NK-92 (cell line): Measurements from ENCODE around the gene ANKRD13C.
"Not testable (repeated sequence)": the region's sequence is repeated elsewhere in the genome, so short reads cannot be mapped to it uniquely, and the experiment has no call there.

Experiments used
- DNase-seq: peaks from one replicate; lab custom pipeline; 2025; ENCODE audit not compliant: unreplicated experiment; lab: John Stamatoyannopoulos, UW

ANKRD13C gene, protein sequence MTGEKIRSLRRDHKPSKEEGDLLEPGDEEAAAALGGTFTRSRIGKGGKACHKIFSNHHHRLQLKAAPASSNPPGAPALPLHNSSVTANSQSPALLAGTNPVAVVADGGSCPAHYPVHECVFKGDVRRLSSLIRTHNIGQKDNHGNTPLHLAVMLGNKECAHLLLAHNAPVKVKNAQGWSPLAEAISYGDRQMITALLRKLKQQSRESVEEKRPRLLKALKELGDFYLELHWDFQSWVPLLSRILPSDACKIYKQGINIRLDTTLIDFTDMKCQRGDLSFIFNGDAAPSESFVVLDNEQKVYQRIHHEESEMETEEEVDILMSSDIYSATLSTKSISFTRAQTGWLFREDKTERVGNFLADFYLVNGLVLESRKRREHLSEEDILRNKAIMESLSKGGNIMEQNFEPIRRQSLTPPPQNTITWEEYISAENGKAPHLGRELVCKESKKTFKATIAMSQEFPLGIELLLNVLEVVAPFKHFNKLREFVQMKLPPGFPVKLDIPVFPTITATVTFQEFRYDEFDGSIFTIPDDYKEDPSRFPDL

DNA sequence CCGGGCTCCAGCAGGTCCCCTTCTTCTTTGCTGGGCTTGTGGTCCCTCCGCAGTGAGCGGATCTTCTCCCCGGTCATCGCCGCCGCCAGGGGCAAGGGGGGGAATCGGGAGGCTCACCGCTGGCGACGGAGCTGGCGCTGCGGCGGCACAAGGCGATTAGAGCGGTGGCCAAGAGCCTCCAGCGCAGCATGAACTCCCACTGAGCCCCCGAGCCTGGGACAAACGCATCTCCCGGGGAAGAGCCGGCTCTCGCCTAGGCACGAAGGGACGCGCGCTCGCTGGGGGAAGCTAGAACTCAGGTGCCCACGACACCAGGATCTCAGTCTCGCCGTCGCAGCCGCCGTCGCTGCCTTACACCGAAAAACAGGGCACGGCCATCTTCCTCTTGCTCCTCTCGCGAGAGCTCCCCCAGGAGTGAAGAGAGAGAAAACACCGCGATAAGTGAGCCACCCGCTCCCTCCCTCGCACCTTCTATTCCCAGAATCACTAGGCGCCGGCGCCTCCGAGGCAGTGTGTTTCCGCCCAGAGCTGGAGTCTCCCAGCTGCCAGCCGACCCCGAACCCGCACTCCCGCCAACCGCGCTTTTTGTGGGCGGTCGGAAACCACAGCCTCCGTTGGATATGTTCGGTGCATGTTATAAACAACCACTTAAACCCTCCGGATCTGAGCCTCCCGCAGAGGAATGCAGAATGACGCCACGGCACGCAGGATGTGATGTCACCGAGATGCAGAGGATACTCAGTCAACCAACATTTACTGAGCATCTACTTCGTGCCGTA, at the start of gene ANKRD13C:
Gene ANKRD13C, minus strand, starts transcription at position 391 of the 779 bp plus-strand sequence. Its CDS starts 314 bp downstream, at position 77.
- DNase-seq = peak; percentile 69

DNA sequence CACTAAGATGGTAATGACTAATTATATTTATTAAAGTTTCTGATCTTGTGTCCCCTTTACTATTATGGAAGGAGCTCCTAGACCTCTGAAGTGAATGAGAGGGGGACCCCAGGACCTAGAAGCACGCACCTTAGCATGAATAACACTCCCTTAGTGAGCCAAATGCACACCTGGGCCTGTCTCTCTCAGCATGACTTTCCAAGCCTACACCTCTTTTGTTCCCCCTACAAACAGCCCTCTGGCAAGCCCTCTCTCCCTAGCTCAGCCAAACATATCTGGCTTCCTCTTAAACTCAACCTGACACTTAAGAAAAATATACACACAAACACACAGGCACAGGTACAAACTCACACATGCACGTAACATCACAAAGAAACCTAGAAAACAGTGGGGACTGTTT, 49.2 kb upstream of the ANKRD13C start:
- DNase-seq = no peak

DNA sequence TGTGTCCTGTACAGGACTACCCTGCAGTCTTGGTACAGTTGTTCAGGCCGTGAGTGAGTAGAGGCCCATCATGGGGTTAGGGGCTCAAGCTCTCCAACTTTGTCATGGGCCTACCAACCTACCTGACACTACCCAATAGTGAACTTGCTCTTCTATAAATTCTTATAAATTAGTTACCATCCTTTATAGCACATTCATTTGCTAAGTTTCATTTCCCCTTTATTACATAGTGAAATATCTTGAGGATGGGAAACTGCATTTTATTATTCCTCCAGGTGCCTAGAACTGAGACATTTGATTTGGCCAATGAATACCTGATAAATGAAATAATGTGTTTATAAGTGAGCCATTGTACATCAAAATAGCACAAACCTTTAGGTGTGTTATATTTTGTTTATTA, 47.5 kb upstream of the ANKRD13C start:
- DNase-seq = no peak

DNA sequence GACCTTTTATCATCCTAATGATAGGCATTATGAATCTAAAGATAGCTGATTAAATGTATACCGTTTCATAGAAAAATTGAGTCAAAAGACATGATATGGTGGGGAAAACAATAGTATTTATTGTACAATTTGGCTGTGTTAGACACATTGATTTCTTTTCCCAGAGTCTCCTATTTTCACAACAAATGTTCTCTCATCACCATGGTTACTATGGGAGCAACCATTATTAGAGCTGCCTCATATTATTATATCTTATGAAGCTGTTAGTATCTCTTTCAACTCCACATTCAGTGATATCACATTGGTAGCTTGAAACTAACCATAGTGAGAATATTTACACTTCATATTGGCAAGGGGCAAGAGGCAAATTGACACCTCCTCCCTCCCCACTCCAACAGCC, 45.8 kb upstream of the ANKRD13C start:
- no peak for DNase-seq

DNA sequence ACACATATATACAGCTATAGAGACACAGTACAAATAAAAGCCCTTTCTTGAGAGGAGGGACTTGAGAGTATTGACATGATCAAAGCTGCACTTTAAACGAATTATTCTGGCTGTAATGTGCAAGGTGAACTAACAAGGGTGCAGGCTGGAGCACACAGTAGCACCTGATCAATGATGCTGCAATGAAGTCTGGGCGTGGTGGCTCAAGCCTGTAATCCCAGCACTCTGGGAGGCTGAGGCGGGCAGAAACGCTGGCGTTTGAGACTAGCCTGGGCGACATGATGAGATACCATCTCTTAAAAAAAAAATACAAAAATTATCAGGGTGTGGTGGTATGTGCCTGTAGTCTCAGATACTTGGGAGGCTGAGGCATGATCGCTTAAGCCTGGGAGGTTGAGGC, 42.5 kb upstream of the ANKRD13C start:
- DNase-seq = no peak

DNA sequence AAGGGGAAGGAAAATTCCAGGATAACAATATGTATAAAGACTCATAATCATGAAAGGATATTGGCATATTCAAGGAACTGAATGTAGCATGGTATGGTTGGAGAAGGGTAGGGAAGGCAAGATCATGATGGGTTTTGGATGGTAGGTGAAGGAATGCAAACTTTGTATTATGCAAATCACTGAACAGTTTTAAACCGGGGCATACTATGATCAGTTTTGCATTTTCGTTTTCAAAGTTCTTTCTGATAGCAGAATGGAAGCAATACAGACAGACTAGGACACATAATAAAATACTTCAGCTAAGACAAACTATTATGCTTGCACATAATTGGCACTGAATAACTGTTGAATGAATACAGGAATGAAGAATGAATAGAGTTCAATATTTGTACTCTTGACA, 42.1 kb upstream of the ANKRD13C start:
- no peak for DNase-seq

DNA sequence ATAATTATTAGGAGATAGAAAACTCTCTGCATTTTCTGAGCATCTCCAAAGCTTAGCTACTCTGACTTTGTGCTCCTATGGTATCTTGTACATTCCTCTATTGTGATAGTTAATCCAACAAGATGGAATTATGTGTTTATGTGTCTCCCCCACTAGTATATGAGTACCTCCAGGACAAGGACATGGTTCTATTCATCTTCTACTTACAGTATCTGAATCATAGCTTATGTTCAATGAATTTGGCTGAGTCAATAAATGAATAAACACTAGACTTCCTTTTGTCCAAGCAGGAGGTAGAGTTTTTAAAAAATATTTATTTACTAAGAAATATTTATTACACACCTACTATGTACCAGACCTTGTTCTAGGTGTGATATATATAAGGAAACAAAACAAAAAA, 38.1 kb upstream of the ANKRD13C start:
- no peak for DNase-seq

DNA sequence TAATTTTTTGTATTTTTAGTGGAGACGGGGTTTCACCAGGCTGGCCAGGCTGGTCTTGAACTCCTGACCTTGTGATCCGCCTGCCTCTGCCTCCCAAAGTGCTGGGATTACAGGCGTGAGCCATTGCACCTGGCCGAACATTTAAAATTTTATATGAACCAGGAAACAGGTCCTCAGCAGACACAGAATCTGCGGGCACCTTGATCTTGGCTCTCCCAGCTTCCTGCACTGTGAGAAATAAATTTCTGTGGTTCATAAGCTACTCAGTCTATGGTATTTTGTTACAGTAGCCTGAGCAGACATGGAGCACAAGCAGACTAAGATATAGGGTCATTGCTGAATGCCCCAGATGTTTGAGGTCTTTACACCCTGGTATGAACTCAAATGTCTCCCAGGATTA, 33.0 kb upstream of the ANKRD13C start:
- DNase-seq = no peak

DNA sequence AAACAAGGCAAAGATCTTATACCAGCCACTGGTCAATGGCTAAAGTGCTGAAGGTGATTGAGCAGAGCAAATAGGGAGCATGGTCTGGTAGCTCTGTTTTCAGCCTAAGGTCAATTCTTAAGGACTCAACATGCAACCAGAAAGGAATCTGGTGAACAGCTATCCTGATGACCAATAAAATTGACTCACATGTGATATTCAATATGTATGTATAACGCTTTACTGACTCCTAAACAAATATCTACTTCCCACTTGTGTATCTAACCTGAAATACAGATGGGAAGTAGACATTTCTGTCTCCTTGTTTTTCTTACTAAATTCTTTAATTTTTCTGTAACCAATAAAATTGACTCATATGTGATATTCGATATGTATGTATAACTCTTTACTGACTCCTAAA, 31.6 kb upstream of the ANKRD13C start:
- no peak for DNase-seq

DNA sequence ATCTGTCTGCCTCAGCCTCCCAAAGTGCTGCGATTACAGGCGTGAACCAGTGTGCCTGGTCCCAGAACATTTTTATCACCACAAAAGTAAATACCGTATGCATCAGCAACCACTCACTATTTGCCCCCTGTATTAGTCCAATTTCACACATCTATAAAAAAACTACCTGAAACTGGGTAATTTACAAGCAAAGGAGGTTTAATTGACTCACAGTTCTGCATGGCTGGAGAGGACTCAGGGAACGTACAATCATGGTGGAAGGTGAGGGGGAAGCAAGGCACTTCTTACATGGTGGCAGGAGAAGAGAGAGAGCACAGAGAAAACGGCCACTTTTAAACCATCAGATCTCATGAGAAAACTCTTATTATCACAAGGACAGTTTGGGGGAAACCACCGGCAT, 31.0 kb upstream of the ANKRD13C start:
- no peak for DNase-seq

DNA sequence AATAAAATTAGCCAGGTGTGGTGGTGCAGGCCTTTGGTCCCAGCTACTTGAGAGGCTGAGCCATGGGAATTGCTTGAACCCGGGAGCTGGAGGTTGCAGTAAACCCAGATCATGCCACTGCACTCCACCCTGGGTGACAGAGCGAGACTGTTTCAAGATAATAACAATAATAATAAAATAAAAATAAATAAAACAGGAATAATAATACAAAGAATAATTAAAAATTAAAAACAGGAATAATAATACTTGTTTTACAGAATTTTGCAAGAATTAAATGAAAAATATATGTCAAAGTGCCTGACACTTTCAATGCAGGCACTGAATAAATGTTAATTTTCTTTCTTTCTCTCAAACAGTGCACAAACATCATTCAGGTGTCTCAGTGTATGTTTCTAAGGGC, 30.0 kb upstream of the ANKRD13C start:
- no peak for DNase-seq

DNA sequence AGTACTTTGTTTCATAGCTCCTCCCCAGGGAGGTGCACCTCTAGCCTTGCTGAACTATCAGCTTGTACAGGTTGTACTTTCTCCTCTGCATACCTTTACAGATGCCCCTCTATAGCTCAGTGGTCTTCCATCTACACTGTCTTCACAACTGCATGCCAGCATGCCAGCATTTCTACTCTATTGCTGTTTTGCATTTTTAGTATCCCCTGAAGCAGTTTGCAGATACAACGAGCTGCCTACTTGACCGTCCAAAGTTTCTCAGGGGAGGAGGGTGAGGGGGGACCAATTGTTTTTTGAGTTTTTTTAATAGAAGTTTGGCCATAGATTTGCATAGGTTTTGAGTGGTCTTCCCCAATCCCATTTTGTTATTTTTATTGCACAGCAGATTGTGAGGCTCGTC, 29.0 kb upstream of the ANKRD13C start:
- DNase-seq = no peak

DNA sequence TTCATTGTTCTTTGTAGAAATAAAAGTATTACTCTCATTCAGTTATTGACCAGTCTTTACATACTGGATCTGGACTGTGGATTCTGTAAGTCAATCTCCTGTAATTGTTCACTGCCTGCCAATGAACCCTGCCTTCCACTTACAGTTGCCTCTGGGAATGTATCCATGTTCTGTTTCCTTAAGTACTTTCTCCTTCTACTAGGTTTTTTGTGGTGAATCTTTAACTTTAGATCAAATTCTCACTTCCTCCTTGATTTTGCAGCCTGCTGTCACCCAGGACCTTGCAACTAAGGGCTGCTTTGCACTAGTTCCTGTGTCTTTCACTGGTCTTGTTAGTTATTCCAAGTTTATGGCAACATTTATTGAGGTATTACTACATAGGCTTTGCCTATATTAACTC, 28.2 kb upstream of the ANKRD13C start:
- DNase-seq = no peak

DNA sequence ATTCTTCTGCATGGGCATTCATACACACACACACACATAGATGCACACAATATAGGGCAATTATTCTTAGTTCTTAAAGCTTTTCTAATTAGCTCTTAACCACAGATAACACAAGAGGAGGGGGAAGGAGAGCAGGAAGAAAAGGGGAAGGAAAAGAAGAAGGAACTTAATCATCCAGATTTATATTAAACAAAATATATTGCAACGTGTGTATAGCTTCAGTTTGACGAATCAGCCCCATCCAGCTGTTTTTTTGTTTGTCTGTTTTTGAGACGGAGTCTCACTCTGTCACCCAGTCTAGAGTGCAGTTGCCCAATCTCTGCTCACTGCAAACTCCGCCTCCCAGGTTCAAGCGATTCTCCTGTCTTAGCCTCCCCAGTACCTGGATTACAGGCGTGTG, 21.7 kb upstream of the ANKRD13C start:
- DNase-seq = no peak

DNA sequence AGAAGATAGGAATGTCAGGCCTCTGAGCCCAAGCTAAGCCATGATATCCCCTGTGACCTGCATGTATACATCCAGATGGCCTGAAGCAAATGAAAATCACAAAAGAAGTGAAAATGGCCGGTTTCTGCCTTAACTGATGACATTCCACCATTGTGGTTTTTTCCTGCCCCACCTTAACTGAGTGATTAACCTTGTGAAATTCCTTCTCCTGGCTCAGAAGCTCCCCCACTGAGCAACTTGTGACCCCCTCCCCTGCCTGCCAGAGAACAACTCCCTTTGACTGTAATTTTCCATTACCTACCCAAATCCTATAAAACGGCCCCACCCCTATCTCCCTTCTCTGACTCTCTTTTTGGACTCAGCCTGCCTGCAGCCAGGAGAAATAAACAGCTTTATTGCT, 19.1 kb upstream of the ANKRD13C start:
- DNase-seq = not testable (repeated sequence)

DNA sequence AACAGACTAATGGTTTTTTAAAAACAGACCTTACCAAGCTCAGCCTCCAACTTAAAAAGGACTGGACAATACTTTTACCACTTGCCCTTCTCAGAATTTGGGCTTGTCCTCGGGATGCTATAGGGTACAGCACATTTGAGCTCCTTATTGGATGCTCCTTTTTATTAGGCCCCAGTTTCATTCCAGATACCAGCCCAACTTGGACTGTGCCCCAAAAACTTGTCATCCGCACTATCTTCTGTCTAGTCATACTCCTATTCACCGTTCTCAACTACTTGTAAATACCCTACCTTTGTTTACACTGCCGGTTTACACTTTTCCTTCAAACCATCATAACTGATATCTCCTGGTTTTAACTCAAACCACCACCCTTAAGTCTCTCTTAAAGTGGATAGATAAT, 17.9 kb upstream of the ANKRD13C start:
- no peak for DNase-seq

DNA sequence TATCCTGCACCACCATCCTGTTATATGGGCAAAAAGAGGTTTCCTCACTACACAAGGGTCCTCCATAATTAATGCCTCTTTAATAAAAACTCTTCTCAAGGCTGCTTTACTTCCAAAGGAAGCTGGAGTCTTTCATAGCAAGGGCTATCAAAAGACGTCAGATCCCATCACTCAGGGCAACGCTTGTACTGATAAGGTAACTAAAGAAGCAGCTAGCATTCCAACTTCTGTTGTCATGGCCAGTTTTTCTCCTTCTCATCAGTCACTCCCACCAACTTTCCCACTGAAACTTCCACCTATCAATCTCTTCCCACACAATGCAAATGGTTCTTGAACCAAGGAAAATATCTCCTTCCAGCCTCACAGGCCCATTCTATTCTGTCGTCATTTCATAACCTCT, 17.1 kb upstream of the ANKRD13C start:
- DNase-seq = not testable (repeated sequence)

DNA sequence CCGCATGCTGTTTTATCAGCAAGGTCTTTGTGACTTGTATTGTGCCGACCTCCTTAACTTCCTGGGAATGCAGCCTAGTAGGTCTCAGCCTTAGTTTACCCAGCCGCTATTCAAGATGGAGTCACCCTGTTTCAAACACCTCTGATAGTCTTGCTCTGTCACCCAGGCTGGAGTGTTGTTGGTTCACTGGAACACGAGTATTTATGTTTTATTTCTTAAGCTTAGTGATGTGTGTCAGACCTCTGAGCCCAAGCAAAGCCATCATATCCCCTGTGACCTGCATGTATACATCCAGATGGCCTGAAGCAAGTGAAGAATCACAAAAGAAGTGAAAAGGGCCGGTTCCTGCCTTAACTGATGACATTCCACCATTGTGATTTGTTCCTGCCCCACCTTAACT, 12.9 kb upstream of the ANKRD13C start:
- not testable (repeated sequence) for DNase-seq

DNA sequence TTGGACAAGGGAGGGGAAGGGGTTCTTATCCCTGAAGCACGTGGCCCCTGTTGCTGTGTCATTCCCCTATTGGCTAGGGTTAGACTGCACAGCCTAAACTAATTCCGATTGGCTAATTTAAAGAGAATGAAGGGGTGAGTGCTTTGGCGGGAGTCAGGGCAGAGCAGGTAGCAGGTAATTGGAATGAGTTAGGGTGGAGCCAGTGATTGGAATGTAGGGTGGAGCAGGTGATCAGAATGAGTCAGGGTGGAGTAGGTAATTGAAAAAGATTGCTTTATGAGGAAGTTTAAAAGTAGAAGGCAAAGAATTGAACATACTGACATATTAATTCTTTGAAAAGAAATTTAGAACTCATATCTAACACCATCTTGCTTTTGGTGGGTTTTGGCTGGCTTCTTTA, 12.5 kb upstream of the ANKRD13C start:
- not testable (repeated sequence) for DNase-seq

DNA sequence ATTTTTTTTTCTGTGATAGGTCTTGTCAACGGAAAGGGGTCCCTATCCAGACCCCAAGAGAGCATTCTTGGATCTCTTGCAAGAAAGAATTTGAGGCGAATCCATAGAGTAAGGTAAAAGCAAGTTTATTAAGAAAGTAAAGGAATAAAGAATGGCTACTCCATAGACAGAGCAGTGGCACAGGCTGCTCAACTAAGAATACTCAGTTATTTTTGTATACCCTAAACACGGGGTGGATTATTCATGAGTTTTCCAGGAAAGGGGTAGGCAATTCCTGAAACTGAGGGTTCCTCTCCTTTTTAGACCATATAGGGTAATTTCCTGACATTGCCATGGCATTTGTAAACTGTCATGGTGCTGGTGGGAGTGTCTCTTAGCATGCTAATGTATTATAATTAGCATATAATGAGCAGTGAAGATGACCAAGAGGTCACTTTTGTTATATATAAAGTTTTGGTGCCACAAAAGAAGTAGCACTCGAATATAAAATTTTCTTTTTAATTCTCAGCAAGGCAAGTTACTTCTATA, 12.0 kb upstream of the ANKRD13C start:
- DNase-seq = not testable (repeated sequence)

DNA sequence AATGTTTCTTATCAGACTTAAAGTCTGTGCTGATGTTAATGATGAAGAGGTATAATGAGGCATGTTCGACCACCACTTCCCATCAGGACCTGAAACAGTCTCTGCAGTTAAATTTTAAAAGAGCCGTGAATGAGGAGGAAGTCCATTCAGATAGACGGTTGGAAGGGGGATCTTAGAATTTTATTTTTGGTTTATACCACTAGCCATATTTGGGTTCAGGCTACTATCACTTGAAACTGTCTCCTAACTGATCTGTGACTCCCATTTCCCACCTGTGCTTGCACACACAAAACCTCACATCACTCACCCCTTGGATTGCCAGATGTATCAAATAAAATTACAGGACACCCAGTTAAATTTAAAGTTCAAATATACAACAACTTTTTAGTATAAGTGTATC, 9.9 kb upstream of the ANKRD13C start:
- no peak for DNase-seq
